Activated CD4-positive, CD25-positive, alpha-beta regulatory T cell treated with anti-CD3 and anti-CD28 coated beads, Interleukin-2, amount 50 U/mL, for 72 hours (primary cell): ENCODE data around the gene TMEM109.

Experiments
- DNase-seq: peaks from one replicate; pipeline ENCODE4 v3.0.0; 2021

Gene TMEM109

GRCh38 chr11:60927061-60927592 is 13.2 kb downstream of the TMEM109 start:
- no peak for DNase-seq

GRCh38 chr11:60927600-60927999 is 13.6 kb downstream of the TMEM109 start:
- DNase-seq = no peak

DNA sequence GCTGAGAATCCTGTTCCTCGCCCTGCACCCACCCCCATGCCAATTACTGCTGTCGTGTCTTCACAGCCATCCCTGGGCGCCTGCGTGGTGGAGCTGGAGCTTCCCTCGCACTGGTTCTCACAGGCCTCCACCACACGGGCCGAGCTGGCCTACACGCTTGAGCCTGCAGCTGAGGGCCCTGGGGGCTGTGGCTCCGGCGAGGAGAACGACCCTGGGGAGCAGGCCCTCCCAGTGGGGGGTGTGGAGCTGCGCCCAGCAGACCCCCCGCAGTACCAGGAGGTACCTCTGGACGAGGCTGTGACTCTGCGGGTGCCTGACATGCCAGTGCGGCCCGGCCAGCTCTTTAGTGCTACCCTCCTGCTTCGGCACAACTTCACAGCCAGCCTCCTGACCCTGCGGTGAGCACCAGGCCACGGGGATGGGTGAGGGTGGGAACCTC is 14.6 kb downstream of the TMEM109 start:
- DNase-seq = no peak

- DNase-seq = no peak
Observed at GRCh38 chr11:60929764-60930163, 15.8 kb downstream of the TMEM109 start.

GRCh38 chr11:60930394-60930793 is 16.4 kb downstream of the TMEM109 start:
- DNase-seq = no peak

GRCh38 chr11:60931917-60932316 is 18.0 kb downstream of the TMEM109 start:
- DNase-seq = no peak

GRCh38 chr11:60932605-60933356 is 18.8 kb downstream of the TMEM109 start:
- DNase-seq = no peak

GRCh38 chr11:60933416-60934123 is 19.6 kb downstream of the TMEM109 start:
- DNase-seq = no peak

DNA sequence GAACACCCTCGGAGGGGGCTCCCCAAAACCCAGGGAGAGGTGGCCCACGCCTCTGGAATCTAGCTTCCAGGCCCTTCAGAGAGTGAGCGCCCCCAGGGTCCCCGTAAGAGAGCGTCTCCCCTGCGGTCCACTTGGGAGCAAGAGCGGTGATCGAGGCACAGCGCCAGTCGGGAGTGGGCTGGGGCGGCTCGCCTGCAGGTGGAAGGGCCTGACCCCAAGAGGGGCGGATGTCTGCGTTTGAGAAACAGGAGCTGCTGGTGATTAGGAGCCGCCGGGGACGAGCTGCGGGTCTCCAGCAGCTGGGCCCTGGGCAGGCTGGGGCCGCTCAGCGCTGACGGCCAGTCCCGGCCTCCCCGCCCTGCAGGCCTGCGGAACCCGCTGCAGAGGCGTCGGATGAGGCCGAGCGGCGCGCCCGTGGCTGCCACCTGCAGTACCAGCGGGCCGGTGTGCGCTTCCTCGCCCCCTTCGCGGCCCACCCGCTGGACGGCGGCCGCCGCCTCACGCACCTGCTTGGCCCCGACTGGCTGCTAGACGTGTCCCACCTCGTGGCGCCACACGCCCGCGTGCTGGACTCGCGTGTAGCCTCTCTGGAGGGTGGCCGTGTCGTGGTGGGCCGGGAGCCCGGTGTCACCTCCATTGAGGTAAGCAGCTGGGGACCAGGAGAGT is 20.3 kb downstream of the TMEM109 start:
- no peak for DNase-seq

DNA sequence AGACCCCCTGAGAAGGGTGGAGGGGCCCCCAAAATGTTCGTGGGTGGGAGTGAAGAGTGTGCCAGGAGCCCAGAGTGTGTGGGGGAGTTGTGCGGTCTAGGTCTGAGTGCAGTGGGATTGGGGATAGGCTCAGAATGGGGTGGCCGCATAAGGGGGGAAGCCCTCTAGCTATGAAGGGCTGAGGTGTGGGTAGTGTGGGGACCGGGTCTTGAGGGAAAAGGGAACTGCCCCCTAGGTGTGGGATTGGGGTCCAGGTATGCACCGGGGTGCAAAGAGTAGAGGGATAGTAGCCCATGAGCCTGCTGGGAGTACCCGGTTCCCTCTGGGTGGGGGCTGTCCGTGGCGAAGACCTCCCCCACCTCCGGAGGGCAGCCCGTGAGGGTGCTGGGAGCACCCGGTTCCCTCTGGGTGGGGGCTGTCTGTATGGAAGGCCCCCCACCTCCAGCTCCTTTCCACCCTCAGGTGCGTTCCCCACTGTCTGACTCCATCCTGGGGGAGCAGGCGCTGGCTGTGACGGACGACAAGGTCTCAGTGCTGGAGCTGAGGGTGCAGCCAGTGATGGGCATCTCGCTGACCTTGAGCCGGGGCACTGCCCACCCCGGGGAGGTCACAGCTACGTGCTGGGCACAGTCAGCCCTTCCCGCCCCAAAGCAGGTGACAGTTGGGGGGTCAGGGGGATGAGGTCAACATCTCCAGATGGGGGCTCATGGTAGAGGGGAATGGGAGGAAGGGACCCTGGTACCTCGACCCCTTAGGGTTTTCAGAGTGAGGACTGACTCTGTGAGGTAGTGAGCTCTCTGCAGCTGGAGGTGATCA is 21.0 kb downstream of the TMEM109 start:
- no peak for DNase-seq

GRCh38 chr11:60935676-60936442 is 21.9 kb downstream of the TMEM109 start:
- no peak for DNase-seq

DNA sequence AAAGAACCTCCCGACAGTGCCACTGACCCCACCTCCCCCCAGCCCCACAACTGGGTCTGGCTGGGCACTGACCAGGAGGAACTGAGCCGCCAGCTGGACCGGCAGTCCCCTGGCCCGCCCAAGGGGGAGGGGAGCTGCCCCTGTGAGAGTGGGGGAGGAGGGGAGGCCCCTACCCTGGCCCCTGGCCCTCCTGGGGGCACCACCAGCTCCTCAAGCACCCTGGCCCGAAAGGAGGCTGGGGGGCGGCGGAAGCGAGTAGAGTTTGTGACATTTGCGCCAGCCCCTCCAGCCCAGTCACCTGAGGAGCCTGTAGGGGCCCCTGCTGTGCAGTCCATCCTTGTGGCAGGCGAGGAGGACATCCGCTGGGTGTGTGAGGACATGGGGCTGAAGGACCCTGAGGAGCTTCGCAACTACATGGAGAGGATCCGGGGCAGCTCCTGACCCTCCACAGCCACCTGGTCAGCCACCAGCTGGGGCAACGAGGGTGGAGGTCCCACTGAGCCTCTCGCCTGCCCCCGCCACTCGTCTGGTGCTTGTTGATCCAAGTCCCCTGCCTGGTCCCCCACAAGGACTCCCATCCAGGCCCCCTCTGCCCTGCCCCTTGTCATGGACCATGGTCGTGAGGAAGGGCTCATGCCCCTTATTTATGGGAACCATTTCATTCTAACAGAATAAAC is 22.6 kb downstream of the TMEM109 start:
- no peak for DNase-seq

DNA sequence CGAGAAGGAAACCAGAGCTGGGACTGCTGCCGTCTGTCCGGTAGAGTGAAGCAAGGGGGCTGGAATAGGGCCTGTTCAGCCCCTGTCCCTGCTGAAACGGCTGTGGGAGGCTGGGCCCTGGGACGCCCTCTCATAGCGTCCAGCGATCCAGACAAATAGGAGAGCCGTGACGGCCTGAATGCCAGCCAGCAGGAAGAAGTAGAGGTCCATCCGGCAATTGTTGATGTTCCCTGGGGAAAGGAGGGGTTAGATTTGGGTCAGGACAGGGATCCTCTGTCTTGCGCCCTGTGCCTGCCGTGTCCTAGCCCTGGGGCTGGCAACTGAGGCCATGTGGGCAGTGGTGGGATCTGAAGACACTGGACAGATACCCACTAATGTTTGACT is 23.2 kb downstream of the TMEM109 start:
- DNase-seq = no peak

DNA sequence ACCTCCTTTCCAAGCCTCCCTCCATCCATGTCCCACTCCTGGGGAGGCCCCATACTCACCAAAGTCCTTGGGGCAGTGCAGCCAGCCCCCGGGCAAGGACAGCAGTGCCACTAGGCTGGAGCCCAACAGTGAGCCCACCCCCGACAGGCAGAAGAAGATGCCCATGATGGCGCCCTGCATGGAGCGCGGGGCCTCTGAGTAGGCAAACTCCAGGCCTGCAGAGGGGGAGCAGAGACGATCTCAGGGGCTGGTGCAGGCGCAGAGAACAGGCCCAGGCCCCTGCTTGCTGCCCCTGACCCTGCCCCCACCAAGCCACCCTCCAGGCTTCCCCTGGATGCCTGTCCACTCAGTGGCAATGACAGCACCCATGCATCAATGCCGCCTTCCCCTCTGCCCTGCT is 23.9 kb downstream of the TMEM109 start:
- no peak for DNase-seq

DNA sequence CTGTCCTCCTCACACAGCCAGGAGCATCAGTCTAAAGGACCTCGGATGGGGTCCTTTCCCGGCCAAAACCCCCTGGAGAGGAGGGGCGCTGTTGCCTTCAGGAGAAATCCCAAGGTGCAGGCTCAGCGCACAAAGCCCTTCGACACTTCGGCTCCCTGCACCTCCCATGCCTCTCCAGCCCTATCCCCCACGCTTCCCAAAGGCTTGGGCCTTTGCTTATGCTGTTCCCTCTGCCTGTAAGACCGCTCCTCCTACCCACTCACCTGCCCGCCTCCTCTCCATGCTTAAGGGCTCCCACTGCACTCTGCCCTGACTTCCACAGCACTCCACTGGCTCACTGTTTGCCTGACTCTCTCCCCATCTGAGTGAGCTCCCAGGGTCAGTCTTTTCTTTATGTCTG is 24.5 kb downstream of the TMEM109 start:
- DNase-seq = no peak

DNA sequence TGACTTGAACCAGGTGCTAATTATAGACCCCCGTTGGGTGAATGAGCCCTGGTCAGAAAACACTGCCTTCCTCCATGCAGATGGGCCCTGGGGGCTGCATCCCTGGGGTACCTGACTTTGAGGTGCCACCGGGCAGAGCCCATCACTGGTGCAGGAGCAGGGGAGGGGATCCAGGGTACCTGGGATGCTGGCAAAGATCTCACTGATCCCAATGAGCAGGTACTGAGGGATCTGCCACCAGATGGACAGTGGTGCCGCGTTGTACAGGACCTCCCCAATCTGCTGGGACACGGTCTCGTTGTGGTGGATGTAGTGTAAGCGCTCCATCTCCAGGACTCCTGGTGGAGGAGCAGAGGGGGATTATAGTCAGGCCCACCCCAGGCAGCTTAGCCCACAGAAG is 25.3 kb downstream of the TMEM109 start:
- DNase-seq = no peak

GRCh38 chr11:60939855-60940254 is 25.9 kb downstream of the TMEM109 start:
- DNase-seq = no peak

DNA sequence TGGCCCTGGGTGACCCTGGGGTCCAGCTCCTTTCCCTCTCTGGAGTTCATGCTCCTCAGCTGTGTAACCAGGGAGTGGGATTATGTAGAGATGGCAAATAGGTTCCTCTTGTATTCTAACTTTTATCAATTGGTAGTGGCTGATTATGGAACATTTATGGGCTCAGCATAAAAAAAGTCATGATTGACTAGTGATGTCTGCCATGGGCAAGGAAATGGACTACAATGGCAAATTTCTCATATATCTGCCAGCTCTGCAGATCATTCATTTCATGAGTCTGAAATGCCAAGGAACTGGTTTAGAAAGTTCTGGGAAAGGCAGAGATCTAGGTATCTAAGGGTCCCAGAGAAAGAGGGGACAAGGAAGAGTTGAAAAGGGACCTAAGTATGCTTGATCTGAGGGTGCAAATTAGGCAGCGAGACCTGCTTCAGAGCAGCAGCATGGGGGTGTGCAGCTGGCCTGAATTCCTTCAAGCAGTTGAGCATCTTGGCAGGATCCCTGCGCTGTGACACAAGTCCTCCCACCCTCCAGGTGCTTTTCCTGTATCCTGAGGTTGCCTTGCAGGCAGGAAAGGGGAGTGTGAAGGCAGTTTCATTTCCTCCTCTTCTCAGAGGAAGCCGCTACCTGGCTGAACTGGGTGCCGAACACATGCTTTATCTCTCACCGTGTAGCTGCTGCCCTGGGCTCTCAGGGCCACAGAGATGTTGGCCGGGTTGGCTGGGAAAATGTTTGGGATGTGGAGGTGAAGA is 27.6 kb downstream of the TMEM109 start:
- DNase-seq = no peak

DNA sequence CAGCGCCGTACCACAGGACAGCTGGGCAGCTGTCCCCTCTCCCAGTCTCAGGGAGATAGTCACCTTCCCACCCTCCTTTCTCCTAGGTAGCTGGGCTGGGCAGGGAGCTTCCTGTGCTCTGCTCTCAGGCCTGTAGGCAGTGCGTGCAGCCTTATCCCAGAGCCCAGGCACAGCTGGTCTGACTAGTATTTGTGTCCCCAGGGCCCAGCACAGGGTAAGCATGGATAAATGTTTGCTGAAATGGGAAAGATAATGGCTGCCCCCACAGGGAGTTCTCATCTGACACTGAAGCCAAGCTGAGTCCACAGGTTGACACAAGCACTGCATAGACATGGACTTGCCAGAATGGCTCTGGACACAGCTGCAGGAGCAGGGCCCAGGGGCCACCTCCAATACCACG is 28.3 kb downstream of the TMEM109 start:
- no peak for DNase-seq

- no peak for DNase-seq
Observed at GRCh38 chr11:60942970-60943565, 29.1 kb downstream of the TMEM109 start.
